ENCODE results near the gene ZNF33A.
A peak's percentile ranks its signal among the peaks of the same experiment; 100 is the strongest.

Gene ZNF33A

DNA sequence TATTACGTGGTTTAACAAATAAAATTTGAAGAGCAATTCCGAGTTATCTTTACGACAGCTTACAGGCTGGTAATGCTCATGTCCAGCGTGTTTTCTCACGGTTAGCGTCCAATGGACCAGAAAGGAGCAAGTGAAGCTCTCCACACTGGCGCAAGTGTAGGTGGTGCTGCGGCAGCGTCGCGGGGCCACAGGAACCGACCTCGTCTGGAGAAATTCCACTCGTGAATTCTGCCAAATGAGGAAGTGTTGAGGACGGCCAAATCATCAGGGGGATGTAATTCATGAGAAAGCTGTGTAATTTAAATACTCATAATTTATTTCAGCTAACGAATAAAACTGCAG lies 83.3 kb downstream of the ZNF33A start:
- Histone ChIP-seq H3K4me1 (ENCODE audit: control insufficient read depth, low read length) (peaks cover 15% of the 10 kb centered on the region), H3K9me3 (ENCODE audit: control insufficient read depth, insufficient read depth, low read length) (no peaks in the 10 kb centered on the region), H3K36me3 (ENCODE audit: control insufficient read depth, low read length) (peaks cover 42% of the 10 kb centered on the region), H3K4me2 (ENCODE audit: low read length) (peak overlapping the region; percentile 96), H3K27ac (ENCODE audit: low read depth, low read length) (no peak overlapping the region), H3K4me3 (ENCODE audit: low read length) (peak overlapping the region; percentile 99), H3K79me2 (ENCODE audit: control insufficient read depth, low read length) (peaks cover 16% of the 10 kb centered on the region), H4K20me1 (ENCODE audit: control insufficient read depth, insufficient read depth, low read depth, low read length) (no peaks in the 10 kb centered on the region), H3K27me3 (ENCODE audit: control insufficient read depth, low read length) (no peaks in the 10 kb centered on the region), H3K9me2 (replicated peaks; ENCODE audit: control insufficient read depth, low read length) (no peaks in the 10 kb centered on the region), H3F3A (ENCODE audit: control insufficient read depth, insufficient read depth) (no peaks in the 10 kb centered on the region)
- TF ChIP-seq, protein P1, sequence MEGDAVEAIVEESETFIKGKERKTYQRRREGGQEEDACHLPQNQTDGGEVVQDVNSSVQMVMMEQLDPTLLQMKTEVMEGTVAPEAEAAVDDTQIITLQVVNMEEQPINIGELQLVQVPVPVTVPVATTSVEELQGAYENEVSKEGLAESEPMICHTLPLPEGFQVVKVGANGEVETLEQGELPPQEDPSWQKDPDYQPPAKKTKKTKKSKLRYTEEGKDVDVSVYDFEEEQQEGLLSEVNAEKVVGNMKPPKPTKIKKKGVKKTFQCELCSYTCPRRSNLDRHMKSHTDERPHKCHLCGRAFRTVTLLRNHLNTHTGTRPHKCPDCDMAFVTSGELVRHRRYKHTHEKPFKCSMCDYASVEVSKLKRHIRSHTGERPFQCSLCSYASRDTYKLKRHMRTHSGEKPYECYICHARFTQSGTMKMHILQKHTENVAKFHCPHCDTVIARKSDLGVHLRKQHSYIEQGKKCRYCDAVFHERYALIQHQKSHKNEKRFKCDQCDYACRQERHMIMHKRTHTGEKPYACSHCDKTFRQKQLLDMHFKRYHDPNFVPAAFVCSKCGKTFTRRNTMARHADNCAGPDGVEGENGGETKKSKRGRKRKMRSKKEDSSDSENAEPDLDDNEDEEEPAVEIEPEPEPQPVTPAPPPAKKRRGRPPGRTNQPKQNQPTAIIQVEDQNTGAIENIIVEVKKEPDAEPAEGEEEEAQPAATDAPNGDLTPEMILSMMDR (IDR thresholded peaks at IDR 0.05; ENCODE audit: low read depth, low read length, poor library complexity, severe bottlenecking): no peak
- no peak for TF ChIP-seq EZH2phosphoT487 (IDR thresholded peaks at IDR 0.05; ENCODE audit: borderline replicate concordance, low read length)

DNA sequence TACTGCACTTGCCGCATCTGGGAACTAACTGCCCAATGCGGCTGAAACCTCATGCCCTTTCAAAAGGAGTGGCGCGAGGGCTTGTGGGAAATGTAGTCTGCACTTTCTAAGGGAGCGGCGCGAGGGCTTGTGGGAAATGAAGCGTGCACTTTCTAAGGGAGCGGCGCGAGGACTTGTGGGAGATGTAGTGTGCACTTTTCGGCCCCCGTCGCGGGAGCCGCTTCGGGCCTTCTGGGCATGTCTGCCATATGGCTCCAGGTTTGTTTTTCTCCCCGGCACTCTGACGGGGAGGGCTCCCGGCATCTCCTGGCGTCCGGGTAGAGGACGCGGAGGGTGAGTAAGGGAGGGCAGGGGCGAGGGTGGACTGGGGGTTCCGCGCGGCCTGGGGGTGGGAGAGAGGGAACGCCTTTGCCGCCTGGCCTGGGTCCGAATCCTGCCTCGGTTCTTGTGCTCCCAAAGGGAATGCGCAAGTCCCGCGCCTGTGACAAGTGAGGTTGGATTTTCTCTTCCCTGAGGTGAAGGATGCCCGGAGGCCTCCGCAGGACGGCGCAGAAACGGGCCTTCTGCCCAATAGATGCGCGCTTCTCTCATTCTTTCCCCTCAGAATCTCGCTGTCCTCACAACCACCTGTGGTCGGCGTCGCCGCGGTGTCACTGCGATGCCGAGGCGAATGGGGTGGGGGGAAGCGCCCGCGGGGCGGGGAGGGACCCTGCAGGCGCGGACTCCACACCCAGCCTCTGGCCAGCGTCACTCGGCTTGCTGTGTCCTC lies 83.9 kb downstream of the ZNF33A start, which contains the start of gene ZNF37A:
Gene ZNF37A (plus strand): TSS at position 180 of the 769 bp plus-strand sequence. CDS start 2,281 bp downstream, outside the sequence.
- peaks cover 15% of the 10 kb centered on the region for H3K4me1 ChIP-seq (ENCODE audit: control insufficient read depth, low read length)
- peaks cover 47% of the 10 kb centered on the region for H3K36me3 ChIP-seq (ENCODE audit: control insufficient read depth, low read length)
- peaks cover 16% of the 10 kb centered on the region for H3K79me2 ChIP-seq (ENCODE audit: control insufficient read depth, low read length)
- no peaks in the 10 kb centered on the region for H3K27me3 ChIP-seq (ENCODE audit: control insufficient read depth, low read length)
- peak within 1 kb of the TSS; percentile 30 for H3K27ac ChIP-seq (ENCODE audit: low read depth, low read length)
- peak within 1 kb of the TSS; percentile 96 for H3K4me2 ChIP-seq (ENCODE audit: low read length)
- peak within 1 kb of the TSS; percentile 99 for H3K4me3 ChIP-seq (ENCODE audit: low read length)
- TF ChIP-seq, protein P1 (IDR thresholded peaks at IDR 0.05; ENCODE audit: low read depth, low read length, poor library complexity, severe bottlenecking): no peak
- no peak for TF ChIP-seq EZH2phosphoT487 (IDR thresholded peaks at IDR 0.05; ENCODE audit: borderline replicate concordance, low read length)
- no peaks in the 10 kb centered on the region for H3K9me2 ChIP-seq (replicated peaks; ENCODE audit: control insufficient read depth, low read length)
- H4K20me1 ChIP-seq (ENCODE audit: control insufficient read depth, insufficient read depth, low read depth, low read length): no peaks in the 10 kb centered on the region
- no peaks in the 10 kb centered on the region for H3F3A ChIP-seq (ENCODE audit: control insufficient read depth, insufficient read depth)
- no peaks in the 10 kb centered on the region for H3K9me3 ChIP-seq (ENCODE audit: control insufficient read depth, insufficient read depth, low read length)

DNA sequence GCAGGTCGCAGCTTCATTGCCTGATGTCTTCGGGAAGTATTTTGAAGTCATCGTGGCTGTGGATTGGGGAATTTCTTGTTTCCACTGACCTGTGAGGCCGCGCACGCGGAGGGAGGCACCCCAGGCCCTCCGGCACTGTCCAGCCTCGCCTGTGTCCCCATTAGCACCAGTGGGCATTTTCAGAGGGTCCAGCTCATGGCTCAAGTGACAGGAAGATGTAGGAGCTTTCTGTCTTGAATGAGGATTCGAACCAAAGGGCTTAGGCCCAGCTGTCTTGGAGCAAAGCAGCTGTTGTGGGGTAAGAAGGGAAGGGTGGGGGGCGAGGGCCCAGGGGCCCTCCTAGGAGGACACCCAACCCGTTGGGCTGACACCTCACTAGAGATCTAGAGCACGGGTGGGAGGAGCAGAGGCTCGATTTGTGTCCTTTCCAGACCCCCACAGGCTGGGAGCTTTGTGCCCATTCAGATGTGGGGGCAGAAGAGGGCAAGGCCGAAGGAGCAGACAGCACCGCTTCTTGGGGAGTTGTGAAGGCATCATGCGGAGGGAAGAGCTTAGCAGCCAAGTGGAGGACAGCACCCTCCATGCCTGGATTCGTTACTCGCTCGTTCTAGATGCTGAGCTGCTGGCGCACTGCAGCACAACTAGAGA lies 84.6 kb downstream of the ZNF33A start:
- no peaks in the 10 kb centered on the region for H3F3A ChIP-seq (ENCODE audit: control insufficient read depth, insufficient read depth)
- peak overlapping the region; percentile 96 for H3K4me2 ChIP-seq (ENCODE audit: low read length)
- H3K79me2 ChIP-seq (ENCODE audit: control insufficient read depth, low read length): peaks cover 16% of the 10 kb centered on the region
- peaks cover 53% of the 10 kb centered on the region for H3K36me3 ChIP-seq (ENCODE audit: control insufficient read depth, low read length)
- peak overlapping the region; percentile 99 for H3K4me3 ChIP-seq (ENCODE audit: low read length)
- peaks cover 15% of the 10 kb centered on the region for H3K4me1 ChIP-seq (ENCODE audit: control insufficient read depth, low read length)
- H3K9me2 ChIP-seq (replicated peaks; ENCODE audit: control insufficient read depth, low read length): no peaks in the 10 kb centered on the region
- no peaks in the 10 kb centered on the region for H4K20me1 ChIP-seq (ENCODE audit: control insufficient read depth, insufficient read depth, low read depth, low read length)
- H3K27me3 ChIP-seq (ENCODE audit: control insufficient read depth, low read length): no peaks in the 10 kb centered on the region
- no peaks in the 10 kb centered on the region for H3K9me3 ChIP-seq (ENCODE audit: control insufficient read depth, insufficient read depth, low read length)
- no peak for TF ChIP-seq EZH2phosphoT487 (IDR thresholded peaks at IDR 0.05; ENCODE audit: borderline replicate concordance, low read length)
- TF ChIP-seq, protein P1 (IDR thresholded peaks at IDR 0.05; ENCODE audit: low read depth, low read length, poor library complexity, severe bottlenecking): no peak
- H3K27ac ChIP-seq (ENCODE audit: low read depth, low read length): 0 out of 2 replicates have a peak overlapping the region, but pooled peaks have one; percentile 30

Measured in DOHH2 (cell line).